IPS-NIHi7 (cell line): ENCODE measurements around the gene PTGR3.

Experiments
- DNase-seq: peaks from one replicate; pipeline ENCODE4 v3.0.0; 2012; ENCODE audit warnings: mixed read lengths; ENCODE audit errors: extremely low spot score

PTGR3 gene

DNA sequence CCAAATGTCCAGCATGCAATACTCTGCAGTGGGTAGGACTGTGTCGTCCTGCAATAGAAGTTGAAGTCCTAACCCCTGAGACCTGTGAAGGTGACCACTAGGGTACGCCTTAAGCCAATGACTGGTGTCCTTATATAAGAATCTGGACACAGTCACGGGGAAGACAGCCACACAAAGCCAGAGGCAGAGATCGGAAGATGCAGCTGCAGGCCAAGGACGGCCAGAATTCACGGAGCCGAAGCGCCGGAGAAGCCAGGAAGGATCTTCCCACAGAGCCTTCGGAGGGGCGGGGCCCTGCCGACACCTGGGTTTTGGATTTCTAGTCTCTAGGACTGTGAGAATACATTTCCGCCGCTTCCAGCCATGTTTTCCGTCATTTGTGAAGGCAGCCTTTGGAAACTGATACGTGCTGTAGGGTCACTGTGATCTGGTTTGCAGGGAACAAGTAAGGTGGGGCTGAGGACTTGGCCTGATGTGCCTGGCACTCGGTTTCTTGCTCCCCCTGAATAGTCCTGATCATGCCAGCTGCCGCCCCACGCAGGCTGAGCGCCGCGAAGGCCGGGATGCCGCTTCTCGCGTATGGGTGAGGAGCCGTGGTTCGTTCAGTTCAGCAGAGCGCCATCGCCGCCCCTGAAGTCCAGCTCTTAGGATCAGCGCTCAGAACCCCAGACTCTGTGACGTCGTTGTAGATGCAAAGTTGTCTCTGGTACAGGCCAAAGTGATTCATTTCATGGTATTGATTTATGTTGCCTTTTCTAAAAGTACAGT lies 38.7 kb downstream of the PTGR3 start:
- no peak for DNase-seq

DNA sequence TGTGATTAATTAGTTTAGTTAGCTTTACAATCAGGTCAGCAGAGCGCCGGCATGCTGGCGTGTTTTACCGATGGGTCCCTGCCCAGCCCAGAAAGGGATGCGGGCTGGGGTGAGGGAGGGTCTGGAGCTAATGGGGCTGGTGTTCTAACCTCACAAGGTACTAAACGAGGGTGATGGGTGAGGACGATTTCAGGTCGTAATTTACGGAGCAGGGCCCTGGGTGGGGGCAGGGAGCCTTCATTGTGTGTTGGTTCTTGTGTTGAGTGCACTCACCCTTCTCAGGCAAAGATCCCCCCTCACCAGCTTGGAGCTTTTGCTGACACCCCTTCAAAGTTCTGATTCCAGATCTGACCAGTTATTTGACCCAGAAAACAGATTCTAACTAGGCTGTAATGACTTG lies 39.5 kb downstream of the PTGR3 start:
- no peak for DNase-seq

DNA sequence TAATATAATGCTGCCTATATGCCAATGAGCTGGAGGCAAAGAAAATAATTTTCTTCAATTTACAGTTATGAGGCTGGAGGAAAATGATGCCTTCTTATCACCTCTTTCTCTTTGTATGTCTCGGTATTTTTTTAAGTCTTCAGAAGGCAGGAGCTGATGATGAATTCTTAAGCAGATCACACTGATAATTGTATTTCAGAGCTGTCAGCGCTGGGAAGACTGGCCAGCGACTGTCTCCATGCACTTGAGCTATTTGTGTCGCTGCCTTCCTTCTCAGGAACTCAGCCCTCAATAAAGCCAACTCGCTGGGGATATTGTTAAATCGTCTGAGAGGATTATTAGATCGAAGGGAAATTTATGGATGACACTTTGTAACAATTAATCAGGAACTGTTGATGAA lies 40.3 kb downstream of the PTGR3 start:
- DNase-seq: no peak

DNA sequence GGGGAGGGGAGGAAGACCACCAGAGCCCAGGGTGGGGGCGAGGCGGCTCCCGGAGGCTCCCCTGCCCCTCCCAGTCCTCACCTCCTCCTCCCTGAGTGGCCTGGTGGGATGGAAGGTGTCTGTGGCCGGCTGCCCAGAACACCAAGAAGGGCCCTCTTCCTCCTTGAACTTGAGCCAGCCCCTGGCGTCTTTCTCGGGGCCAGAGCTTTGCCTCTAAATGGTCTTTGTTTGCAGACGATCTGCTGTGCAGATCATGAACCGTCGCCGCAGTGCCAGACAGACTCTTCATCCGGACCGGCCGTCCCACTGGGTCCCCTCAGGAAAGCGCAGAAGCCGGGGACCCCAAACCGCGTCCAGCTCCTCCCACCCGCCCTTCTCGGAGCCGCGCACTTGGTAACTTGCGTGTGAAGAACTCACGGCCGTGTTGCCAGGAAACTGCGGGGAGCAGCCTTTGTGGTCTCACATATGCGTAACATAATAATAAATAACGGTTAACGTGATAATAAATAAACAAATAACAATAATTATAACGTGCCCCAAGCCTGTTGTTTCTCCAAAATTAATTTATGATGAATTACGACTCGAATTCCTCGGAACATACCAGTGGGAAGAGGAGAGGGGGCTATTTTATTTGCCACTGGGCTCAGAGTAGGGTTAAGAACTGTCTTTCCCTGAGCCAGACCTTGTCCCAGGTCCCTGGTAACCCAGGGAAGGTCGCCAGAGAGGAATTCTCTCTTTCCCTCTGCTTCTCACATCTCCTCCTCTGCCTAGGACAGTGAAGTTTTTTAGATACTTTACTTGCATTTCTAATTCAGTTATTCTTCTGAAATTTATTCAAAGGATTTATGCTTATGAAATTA lies 41.0 kb downstream of the PTGR3 start:
- no peak for DNase-seq

DNA sequence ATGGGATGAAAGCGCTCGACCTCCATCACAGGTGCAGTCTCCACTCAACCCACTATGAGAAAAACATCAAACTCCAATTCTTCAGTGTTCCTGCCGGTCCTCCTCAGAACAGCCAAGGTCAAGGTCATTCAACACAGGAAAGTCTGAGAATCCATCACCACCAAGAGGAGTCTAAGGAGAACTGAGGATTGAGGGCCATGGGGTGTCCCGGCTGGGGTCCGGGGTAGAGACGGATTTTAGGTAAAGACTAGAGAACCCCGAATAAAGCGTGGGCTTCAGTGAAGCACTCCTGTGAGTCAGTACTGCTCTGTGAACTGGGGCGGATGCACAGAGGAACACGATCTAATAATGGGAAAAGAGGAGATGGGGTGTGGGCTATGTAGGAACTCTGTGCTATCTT lies 41.8 kb downstream of the PTGR3 start:
- DNase-seq: no peak

DNA sequence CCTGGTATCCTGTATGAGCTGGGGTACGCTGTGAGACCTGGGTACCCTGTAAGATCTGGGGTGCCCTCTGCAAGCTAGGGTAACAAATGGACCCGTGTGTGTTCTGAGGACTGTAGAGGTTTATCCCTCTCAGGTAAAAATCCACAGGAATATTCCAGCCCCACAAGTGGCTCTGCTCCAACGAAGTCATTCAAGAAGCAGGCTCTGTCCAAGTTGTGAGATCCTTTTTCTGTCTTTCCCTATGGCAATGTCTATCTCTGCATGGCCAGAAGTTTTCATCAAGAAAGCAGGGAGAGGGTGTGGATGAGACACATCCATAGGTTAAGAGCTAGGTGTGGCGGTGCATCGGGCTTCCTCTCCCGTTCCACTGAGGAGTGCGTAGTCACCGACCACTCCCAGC lies 43.0 kb downstream of the PTGR3 start:
- no peak for DNase-seq

DNA sequence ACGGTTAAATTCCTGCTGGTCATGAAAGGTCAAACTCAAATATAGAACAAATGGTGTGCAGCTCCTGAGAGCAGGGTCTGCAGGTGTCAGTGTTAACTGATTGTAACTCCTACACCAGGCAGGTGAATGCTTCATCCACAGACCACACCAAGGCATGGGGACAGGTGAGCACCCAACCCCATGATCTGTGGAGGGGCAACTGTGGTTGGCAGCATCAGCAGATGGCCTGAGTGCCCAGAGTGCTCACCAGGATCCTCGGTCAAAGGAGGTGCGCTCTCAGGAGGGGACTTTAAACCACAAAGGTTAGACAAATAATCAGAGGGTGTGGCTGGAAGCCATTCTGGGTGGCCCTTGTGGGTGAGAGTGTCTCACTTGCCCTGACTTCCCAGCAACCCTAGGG lies 44.5 kb downstream of the PTGR3 start:
- DNase-seq: no peak

DNA sequence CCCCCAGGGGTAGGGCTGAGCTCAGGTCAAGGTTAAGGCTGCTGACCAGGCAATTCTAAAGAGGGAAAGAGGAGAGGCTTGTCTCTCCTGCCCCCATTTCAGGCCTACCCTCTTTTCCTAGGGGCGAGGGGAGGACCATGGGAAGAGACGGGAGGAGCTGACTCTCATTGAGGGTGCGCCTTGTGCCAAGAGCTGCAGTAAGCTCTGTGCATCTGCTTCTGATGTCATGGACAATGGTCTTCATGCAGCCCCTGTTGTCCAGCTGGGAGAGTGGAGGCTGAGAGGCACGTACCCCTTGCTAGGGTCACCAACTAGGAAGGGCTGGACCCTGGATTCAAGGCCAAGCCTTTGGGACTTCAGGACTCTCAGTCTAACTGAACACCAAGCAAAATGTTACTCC lies 45.2 kb downstream of the PTGR3 start:
- DNase-seq: no peak

DNA sequence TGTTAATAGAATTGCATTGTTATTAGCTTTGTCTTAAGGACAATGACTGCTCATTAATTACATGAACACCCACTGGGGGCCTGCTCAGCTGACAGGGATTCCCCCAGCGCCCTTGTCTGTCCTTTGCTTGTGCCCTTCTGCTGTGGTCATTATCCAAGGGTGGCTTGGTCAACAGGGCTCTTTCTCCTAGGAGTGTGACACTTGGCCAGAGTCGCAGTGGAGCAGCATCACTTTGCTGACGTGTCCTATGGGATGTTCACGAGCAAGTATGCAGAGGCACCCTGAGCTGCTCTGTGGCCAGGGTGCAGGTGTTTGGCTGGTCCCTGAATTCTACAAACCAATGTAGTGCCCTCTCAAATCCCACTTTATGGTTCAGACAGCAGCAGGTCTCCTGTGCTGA lies 46.0 kb downstream of the PTGR3 start:
- no peak for DNase-seq

DNA sequence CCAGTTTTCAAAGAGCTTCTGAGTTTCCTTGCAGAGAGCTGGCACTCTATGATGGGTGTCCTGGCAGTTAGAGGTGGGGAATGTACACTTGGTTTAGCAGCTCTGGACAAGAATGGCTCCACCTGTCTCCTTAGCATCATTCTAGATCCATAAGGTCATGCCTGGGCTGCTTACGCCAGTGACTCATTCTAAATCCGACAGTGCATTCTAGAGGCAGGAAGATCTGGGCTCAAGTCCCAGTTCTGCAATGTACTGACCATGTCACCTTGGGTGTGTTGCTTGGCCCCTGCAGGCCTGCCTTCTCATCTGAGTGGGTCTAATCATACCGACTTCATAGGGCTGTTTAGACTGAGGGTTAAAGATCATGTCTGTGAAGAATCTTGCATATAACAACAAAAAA lies 46.5 kb downstream of the PTGR3 start:
- DNase-seq: no peak

DNA sequence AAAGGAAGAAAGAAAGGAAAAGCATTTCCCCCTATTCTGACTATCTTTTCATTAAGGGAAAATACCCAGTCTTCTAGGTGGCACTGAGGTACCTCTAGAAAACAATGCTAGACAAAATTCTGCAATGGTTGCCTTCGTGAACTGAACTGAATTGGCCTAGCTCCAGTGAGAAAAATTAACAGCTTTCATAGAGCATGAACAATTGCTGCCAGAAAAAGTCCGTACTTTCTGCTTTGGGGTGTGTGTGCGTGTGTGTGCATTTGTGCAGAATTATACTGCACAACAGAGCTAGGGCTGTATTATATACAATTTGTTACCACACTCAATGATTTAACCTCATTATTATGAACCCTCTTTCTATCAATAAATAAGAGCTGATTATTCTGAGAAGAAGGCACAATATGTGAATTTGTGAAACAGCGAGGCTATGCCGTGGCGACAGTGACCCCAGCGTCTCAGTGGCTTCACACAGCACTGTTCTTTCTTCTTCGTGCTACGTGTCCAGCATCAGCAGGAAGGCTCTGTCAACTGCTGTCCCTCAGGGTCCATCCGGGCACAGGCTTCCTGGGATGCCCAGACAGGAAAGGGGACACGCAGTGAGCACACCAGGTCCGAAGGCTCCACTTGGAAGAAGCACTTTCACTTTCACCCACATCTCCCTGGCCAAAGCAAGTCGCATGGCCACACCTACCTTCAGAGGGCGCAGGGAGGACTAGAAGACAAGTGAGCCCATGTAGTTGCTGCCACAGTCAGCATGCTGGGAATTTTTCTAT lies 47.5 kb downstream of the PTGR3 start:
- no peak for DNase-seq

DNA sequence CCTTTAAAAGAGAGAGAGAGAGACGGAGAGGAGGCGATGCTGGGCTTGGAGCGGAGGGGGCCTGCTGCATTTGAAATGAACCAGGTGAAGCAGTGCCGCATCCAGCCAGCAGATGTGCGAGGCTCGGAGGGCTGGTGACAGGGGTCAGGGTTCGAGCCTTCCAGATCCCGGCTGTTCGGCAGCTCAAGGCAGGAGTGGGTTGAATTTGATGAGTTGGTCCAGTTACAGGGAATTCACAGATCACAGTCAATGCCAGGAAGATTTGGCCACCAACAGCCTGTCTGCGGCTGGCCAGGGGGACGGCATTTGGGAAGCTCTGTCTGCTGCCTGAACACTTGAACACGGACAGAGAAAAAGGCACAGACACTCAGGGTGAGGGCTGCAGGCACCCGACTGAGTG lies 48.6 kb downstream of the PTGR3 start:
- DNase-seq: no peak

DNA sequence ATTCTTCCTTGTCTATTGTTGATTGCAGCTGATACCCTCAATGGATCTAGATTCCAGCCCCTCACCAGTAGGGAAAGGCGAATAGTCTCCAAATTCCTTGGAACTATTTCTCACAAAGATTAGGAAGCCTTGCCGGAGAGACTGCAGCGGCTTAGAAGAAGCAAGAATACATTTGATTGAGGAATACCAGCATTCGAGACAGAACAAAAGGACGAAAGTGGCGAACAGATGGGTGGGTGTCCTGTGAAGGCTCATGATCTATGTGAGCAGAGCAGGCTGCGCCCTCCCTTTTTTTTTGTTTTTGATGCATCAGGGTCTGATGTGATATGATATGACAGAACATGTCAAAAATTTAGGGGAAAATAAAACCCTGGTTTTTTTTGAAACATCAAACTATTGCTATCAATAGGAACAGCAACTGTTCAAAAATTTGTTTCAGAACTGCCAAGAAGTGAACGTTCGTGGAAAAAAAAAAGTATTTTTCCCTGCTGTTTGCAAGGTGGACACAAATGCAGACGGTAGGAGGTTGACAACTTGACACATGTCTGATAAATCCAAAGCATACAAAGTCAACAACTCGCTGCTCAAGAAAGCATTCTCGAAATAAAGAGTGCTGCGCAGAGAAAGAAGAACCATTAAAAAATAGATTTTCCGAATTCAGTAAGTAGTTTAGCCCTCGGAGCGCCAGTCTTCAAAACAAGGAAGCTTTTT lies 49.1 kb downstream of the PTGR3 start:
- no peak for DNase-seq

DNA sequence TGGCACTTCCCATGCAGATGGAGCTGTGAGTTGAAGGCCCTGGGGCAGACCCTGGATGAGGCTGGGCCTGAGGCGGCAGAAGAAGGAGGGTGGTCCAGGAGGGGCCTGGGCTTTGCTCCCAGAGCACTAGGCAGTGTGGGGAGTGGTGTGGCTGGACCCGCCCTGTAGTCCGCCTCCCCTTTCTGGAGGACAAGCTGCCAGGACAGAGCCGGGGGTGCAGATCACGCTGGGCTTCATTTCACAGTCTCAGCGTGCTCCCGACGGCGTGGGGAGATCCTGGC lies 49.8 kb downstream of the PTGR3 start:
- DNase-seq: no peak
